ENCODE results near the gene NRROS.

DNA sequence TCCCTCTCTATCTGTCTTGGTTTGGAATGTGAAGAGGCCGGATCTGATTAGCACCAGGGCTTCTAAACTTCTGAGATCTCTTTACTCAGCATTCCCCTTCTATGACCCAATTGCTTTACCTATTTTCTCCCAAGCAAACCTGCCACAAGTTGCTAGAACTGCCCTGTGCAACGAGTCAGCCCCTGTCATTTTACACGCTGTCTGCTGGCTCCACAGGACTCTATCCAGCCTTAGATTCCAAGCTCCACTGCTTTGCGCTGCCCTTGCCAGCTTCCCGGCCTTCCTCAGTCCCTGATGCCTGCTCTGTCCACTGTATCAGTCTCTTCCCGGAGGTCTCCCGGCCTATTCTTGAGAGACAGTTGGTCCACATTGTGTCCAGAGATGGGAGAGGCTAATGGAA lies 60.3 kb downstream of the NRROS start:
- TF ChIP-seq, protein P1, sequence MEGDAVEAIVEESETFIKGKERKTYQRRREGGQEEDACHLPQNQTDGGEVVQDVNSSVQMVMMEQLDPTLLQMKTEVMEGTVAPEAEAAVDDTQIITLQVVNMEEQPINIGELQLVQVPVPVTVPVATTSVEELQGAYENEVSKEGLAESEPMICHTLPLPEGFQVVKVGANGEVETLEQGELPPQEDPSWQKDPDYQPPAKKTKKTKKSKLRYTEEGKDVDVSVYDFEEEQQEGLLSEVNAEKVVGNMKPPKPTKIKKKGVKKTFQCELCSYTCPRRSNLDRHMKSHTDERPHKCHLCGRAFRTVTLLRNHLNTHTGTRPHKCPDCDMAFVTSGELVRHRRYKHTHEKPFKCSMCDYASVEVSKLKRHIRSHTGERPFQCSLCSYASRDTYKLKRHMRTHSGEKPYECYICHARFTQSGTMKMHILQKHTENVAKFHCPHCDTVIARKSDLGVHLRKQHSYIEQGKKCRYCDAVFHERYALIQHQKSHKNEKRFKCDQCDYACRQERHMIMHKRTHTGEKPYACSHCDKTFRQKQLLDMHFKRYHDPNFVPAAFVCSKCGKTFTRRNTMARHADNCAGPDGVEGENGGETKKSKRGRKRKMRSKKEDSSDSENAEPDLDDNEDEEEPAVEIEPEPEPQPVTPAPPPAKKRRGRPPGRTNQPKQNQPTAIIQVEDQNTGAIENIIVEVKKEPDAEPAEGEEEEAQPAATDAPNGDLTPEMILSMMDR (IDR thresholded peaks at IDR 0.05) = no peak
- no peak for TF ChIP-seq POLR2A (IDR thresholded peaks at IDR 0.05)

Measured in adrenal gland (tissue), 5 donors.